Karpas-422 (cell line): ENCODE results near the gene AP5S1. TPM values are rescaled to one million over a fixed set of nuclear protein-coding genes. Genes with fewer than 3 reads are reported as not detected.
A peak's percentile ranks its signal among the peaks of the same experiment; 100 is the strongest.

ENCODE experiments used
- DNase-seq: peaks from one replicate; pipeline ENCODE4 v3.0.0-alpha.2; 2015
- H2AFZ ChIP-seq: fragments of 200-600 bp; sonication (generic); 2 replicates; pipeline ENCODE4 v1.6.1; 2014; ENCODE audit warnings: antibody characterized with exemption, low read length, mixed read lengths
- H3K27ac ChIP-seq: fragments of 200-600 bp; sonication (generic); 2 replicates; pipeline ENCODE4 v1.5.1; 2014; ENCODE audit warnings: mild to moderate bottlenecking, low read length, moderate library complexity
- H3K27me3 ChIP-seq: fragments of 200-600 bp; sonication (generic); 2 replicates; pipeline ENCODE4 v1.6.1; 2014; ENCODE audit warnings: low read length, mixed read lengths
- H3K36me3 ChIP-seq: fragments of 200-600 bp; sonication (generic); 2 replicates; pipeline ENCODE4 v1.6.1; 2014; ENCODE audit warnings: low read length, mixed read lengths; ENCODE audit not compliant: insufficient read depth
- H3K4me1 ChIP-seq: fragments of 200-600 bp; sonication (generic); 2 replicates; pipeline ENCODE4 v1.6.1; 2014; ENCODE audit warnings: mild to moderate bottlenecking, low read length, mixed read lengths
- H3K4me2 ChIP-seq: fragments of 200-600 bp; sonication (generic); 2 replicates; pipeline ENCODE4 v1.6.1; 2014; ENCODE audit warnings: low read length, low read depth, mild to moderate bottlenecking; ENCODE audit not compliant: poor library complexity, severe bottlenecking
- H3K4me3 ChIP-seq: fragments of 200-600 bp; sonication (generic); 2 replicates; pipeline ENCODE4 v1.5.1; 2014; ENCODE audit warnings: mild to moderate bottlenecking, antibody characterized with exemption, low read length, mixed read lengths
- H3K79me2 ChIP-seq: fragments of 200-600 bp; sonication (generic); 2 replicates; pipeline ENCODE4 v1.6.1; 2014; ENCODE audit warnings: mild to moderate bottlenecking, low read length, mixed read lengths
- H3K9ac ChIP-seq: fragments of 200-600 bp; sonication (generic); 2 replicates; pipeline ENCODE4 v1.6.0; 2014; ENCODE audit warnings: low read length
- H3K9me2 ChIP-seq: fragments of 200-600 bp; sonication (generic), shearing (Covaris generic); replicated peaks from 2 replicates; pipeline ENCODE4 v1.6.0; 2014; ENCODE audit warnings: mild to moderate bottlenecking, low read length, moderate library complexity; ENCODE audit not compliant: insufficient read depth
- H3K9me3 ChIP-seq: fragments of 300-700, 200-600 bp; sonication (generic); 2 replicates; pipeline ENCODE4 v1.6.1; 2014; ENCODE audit warnings: low read length, mixed read lengths
- H4K20me1 ChIP-seq: fragments of 200-600 bp; sonication (generic); 2 replicates; pipeline ENCODE4 v1.6.1; 2014; ENCODE audit warnings: mild to moderate bottlenecking, antibody characterized with exemption, low read length, low read depth; ENCODE audit not compliant: insufficient read depth
- total RNA-seq: library from RNA; depleted of rRNA; stranded (reverse); fragments of >200 nt; shearing (Covaris generic); gene quantifications from 2 replicates; pipeline ENCODE4 v1.2.3, GENCODE V29; 2014; ENCODE audit warnings: low replicate concordance

Gene AP5S1
- total RNA-seq, 1 experiment from 2014 or later = 7.1 TPM

DNA sequence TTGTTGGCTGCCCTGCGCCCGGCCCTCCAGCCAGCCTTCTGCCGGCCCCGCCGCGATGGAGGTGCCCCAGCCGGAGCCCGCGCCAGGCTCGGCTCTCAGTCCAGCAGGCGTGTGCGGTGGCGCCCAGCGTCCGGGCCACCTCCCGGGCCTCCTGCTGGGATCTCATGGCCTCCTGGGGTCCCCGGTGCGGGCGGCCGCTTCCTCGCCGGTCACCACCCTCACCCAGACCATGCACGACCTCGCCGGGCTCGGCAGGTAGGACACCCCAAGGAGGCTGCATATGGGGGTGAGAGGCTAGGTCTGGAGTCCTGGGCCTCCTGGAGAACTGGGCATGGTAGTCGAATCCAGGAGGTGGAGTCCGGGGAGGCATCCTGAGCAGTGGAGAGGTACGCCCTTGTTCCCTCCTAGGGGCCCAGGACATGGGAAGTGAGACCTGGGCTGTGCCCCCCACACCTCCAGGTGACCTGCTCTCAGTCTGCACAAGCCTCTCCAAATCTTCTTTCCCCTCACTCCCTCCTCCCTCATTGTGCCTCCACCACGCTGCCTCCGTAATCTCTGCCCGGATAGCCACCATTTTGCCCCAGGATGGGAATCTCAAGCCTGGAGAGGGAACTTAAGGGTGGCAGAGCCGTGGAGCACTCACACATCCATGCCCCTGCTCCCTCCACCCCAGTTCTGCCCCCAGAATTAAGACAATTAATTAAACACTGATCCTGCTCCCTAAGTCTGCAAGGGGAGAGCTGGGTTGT lies 23.7 kb upstream of the AP5S1 start:
- Histone ChIP-seq H3K9me3 (no peaks in the 10 kb centered on the region), H3K4me3 (peak overlapping the region; percentile 72), H3K27ac (no peak overlapping the region), H3K4me2 (peak overlapping the region; percentile 89), H3K9me2 (no peaks in the 10 kb centered on the region), H4K20me1 (no peaks in the 10 kb centered on the region), H3K36me3 (peaks cover 4% of the 10 kb centered on the region; the same call in 1 of the 2 replicates), H3K9ac (peak overlapping the region; percentile 79), H3K4me1 (peaks cover 44% of the 10 kb centered on the region), H3K79me2 (peaks cover 13% of the 10 kb centered on the region), H3K27me3 (no peaks in the 10 kb centered on the region), H2AFZ (no peak overlapping the region)
- peak; percentile 59 for DNase-seq

DNA sequence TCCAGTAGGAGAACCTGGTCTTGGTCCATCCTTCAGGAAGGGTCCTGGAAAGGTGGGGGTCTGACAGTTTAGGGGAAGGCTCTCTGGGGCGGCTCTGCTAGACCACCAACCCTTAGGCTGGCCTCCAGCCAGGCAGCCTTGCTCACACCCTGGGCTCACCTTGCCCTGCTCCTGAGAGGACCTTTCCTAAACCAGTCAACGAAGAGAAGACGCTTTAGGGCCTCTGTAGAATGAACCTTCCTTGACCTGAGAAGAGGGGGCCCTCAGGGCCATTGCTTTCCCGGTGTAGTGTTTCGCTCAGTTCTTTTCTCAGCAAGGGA lies 23.2 kb upstream of the AP5S1 start:
- Histone ChIP-seq H3K9ac (peak overlapping the region; percentile 79), H3K9me2 (no peaks in the 10 kb centered on the region), H3K79me2 (peaks cover 13% of the 10 kb centered on the region), H3K36me3 (peaks cover 4% of the 10 kb centered on the region; the same call in 1 of the 2 replicates), H2AFZ (no peak overlapping the region), H3K4me3 (peak overlapping the region; percentile 72), H3K4me2 (peak overlapping the region; percentile 89), H3K9me3 (no peaks in the 10 kb centered on the region), H3K27me3 (no peaks in the 10 kb centered on the region), H3K4me1 (peaks cover 44% of the 10 kb centered on the region), H3K27ac (no peak overlapping the region), H4K20me1 (no peaks in the 10 kb centered on the region)
- DNase-seq = no peak

DNA sequence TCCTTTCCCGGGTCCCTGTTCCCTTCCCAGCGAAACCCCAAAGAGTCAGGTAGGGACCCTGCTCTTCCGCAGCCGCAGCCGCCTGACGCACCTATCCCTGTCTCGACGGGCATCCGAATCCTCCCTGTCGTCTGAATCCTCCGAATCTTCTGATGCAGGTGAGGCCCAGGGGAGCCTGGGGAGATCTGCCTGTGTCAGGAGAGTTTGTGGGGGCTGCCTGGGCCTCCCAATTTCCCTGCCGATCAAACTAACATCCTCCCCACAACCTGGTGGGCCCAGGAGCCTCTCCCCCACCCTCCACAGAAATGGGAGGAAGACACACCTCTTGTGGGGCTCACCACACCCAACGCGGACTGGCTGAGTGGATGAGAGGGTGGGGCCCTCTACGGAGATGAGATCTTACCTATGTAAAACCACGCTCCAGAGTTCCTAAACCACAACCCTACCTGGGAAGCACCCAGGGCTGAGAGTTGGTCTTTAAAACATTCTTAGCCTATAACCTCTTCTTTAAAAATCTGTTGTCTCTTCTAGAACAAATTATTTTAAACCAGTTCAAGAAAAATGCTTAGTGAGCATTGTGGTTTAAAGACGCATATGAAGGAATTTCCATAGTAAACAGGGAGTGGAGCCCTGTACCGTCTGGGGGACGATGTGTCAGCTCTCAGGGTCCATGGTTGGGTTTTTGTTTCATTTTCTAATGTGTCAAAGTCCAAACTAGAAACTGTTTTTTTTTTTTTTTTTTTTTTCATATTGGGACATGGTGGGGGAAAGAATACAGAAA lies 22.6 kb upstream of the AP5S1 start:
- Histone ChIP-seq H3K79me2 (peaks cover 13% of the 10 kb centered on the region), H3K9ac (peak overlapping the region; percentile 16; the same call in 1 of the 2 replicates), H3K4me2 (peak overlapping the region; percentile 89), H4K20me1 (no peaks in the 10 kb centered on the region), H2AFZ (no peak overlapping the region), H3K27me3 (no peaks in the 10 kb centered on the region), H3K27ac (no peak overlapping the region), H3K36me3 (peaks cover 4% of the 10 kb centered on the region; the same call in 1 of the 2 replicates), H3K4me1 (peaks cover 44% of the 10 kb centered on the region), H3K9me3 (no peaks in the 10 kb centered on the region), H3K9me2 (no peaks in the 10 kb centered on the region), H3K4me3 (peak overlapping the region; percentile 72; the same call in 1 of the 2 replicates)
- DNase-seq = no peak

DNA sequence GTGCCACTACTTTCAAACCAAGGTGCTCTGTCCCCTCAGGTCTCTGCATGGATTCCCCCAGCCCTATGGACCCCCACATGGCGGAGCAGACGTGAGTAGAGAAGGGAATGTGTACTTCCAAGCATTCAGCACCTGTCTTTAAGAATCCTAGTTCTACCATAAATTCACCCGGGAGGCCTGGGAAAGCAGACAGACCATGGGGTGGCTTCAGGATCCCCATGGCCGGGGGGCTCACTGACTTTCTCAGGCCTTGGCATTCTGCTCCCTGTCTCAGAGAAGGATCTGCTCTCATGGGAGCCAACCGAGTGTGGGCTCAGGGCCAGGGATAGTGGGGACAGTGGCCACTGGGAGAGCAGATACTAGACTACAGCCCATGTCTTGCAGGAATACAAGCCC lies 22.0 kb upstream of the AP5S1 start:
- Histone ChIP-seq H3K4me1 (peaks cover 44% of the 10 kb centered on the region), H3K27ac (no peak overlapping the region), H4K20me1 (no peaks in the 10 kb centered on the region), H2AFZ (no peak overlapping the region), H3K9me2 (no peaks in the 10 kb centered on the region), H3K79me2 (peaks cover 13% of the 10 kb centered on the region), H3K9ac (no peak overlapping the region), H3K4me3 (no peak overlapping the region), H3K36me3 (peaks cover 4% of the 10 kb centered on the region; the same call in 1 of the 2 replicates), H3K4me2 (peak overlapping the region; percentile 89), H3K9me3 (no peaks in the 10 kb centered on the region), H3K27me3 (no peaks in the 10 kb centered on the region)
- no peak for DNase-seq

DNA sequence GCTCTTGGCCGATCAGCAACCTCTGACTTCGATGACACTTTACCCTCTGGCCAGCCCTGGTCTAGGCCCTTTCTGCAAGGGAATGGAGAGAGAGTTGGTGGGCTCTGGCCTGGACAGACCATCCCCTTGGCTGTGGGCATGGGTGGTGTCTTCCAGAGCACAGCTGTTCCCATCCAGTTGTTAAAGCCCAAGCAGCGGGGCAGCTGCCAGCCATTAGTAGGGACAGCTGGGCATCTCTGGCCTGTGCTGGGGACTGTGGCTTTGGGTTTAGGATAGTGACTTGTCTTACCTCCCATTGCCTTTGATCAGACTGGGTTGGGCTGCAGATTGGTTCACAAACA lies 21.5 kb upstream of the AP5S1 start:
- no peaks in the 10 kb centered on the region for H3K9me2 ChIP-seq
- peaks cover 44% of the 10 kb centered on the region for H3K4me1 ChIP-seq
- no peak overlapping the region for H3K4me2 ChIP-seq
- H3K79me2 ChIP-seq = peaks cover 13% of the 10 kb centered on the region
- peaks cover 4% of the 10 kb centered on the region; the same call in 1 of the 2 replicates for H3K36me3 ChIP-seq
- H3K9me3 ChIP-seq = no peaks in the 10 kb centered on the region
- no peak overlapping the region for H3K4me3 ChIP-seq
- peak; percentile 29 for DNase-seq
- peak overlapping the region; percentile 22; the same call in 1 of the 2 replicates for H3K9ac ChIP-seq
- H3K27me3 ChIP-seq = no peaks in the 10 kb centered on the region
- no peak overlapping the region for H3K27ac ChIP-seq
- no peak overlapping the region for H2AFZ ChIP-seq
- H4K20me1 ChIP-seq = no peaks in the 10 kb centered on the region

DNA sequence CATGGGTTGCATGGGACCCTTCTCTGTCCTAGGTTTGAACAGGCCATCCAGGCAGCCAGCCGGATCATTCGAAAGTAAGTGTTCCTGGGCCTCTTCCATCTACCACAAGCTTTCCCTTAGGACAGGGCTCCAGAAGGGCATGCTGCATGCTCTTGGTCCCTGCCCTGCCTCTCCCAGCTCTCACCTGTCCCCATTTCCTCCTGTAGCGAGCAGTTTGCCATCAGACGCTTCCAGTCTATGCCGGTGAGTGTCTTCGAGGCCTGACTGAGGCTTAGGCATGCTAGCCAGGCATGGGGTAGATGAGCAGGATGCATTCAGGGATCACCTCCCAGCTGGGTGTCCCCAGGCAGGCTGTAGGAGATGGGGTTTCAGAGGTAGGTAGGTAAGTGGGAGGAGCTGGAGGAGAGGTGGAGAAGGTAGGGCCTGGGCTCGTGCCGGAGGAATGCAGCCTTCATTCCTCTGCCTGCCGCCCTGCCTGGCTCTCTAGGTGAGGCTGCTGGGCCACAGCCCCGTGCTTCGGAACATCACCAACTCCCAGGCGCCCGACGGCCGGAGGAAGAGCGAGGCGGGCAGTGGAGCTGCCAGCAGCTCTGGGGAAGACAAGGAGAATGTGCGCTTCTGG lies 20.0 kb upstream of the AP5S1 start:
- peak overlapping the region; percentile 24; the same call in 1 of the 2 replicates for H3K4me3 ChIP-seq
- peaks cover 42% of the 10 kb centered on the region for H3K4me1 ChIP-seq
- H2AFZ ChIP-seq = no peak overlapping the region
- H3K27ac ChIP-seq = no peak overlapping the region
- H3K9me3 ChIP-seq = no peaks in the 10 kb centered on the region
- no peaks in the 10 kb centered on the region for H4K20me1 ChIP-seq
- peak overlapping the region; percentile 24; the same call in 1 of the 2 replicates for H3K9ac ChIP-seq
- peaks cover 13% of the 10 kb centered on the region for H3K79me2 ChIP-seq
- peak overlapping the region; percentile 45 for H3K4me2 ChIP-seq
- H3K9me2 ChIP-seq = no peaks in the 10 kb centered on the region
- no peak for DNase-seq
- H3K27me3 ChIP-seq = no peaks in the 10 kb centered on the region
- H3K36me3 ChIP-seq = peaks cover 4% of the 10 kb centered on the region; the same call in 1 of the 2 replicates

DNA sequence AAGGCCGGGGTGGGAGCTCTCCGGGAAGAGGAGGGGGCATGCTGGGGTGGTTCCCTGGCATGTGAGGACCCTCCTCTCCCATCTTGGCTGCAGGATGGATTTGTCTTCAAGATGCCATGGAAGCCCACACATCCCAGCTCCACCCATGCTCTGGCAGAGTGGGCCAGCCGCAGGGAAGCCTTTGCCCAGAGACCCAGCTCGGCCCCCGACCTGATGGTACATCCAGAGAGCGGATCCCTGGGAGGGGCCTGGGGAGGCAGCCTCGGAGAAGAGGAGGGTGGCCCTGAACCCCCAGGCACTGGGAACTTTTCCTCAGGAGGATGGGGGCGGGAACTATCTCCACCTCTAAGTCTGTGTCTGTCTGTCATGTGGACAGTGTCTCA lies 19.5 kb upstream of the AP5S1 start:
- Histone ChIP-seq H3K9ac (no peak overlapping the region), H3K79me2 (peaks cover 13% of the 10 kb centered on the region), H3K9me3 (no peaks in the 10 kb centered on the region), H3K4me3 (no peak overlapping the region), H3K4me2 (no peak overlapping the region), H2AFZ (no peak overlapping the region), H4K20me1 (no peaks in the 10 kb centered on the region), H3K36me3 (peaks cover 4% of the 10 kb centered on the region; the same call in 1 of the 2 replicates), H3K27me3 (no peaks in the 10 kb centered on the region), H3K4me1 (peaks cover 37% of the 10 kb centered on the region), H3K27ac (no peak overlapping the region), H3K9me2 (no peaks in the 10 kb centered on the region)
- DNase-seq = no peak

DNA sequence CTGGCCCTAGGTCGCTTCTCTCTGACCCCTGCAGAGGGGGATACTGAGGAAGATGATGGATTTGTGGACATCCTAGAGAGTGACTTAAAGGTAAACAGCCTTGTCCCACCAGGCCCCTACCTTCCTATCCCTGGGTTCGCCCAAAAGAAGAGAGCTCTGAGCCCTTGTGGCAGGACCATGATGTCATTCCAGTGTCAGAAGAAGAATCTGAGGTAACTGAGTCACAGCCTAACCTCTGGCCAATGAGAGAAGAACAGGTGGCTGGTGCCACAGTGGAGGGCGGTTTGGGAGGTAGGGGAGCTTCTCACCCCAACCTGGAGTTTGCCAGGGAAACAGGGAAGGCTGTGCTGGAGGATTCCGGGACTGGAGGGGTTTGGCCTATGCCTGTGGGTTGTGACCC lies 19.0 kb upstream of the AP5S1 start:
- Histone ChIP-seq H3K27me3 (no peaks in the 10 kb centered on the region), H3K79me2 (peaks cover 13% of the 10 kb centered on the region), H3K4me1 (peaks cover 36% of the 10 kb centered on the region), H3K36me3 (peaks cover 4% of the 10 kb centered on the region; the same call in 1 of the 2 replicates), H3K4me3 (no peak overlapping the region), H2AFZ (no peak overlapping the region), H3K9ac (no peak overlapping the region), H3K9me2 (no peaks in the 10 kb centered on the region), H3K4me2 (no peak overlapping the region), H3K9me3 (no peaks in the 10 kb centered on the region), H4K20me1 (no peaks in the 10 kb centered on the region), H3K27ac (no peak overlapping the region)
- DNase-seq = no peak
